CD14-positive monocyte (primary cell): ENCODE results near the gene CLRN3. TPM values are rescaled to one million over a fixed set of nuclear protein-coding genes. Genes with fewer than 3 reads are reported as not detected.

Experiments used
- DNase-seq, 3 donors: peaks; one replicate each; pipeline ENCODE4 v3.0.0-alpha.2; 2011 to 2022
- H2AFZ ChIP-seq: 2 replicates; pipeline ENCODE4 v1.6.0; 2012; ENCODE audit warnings: mild to moderate bottlenecking, low read depth, low read length, inconsistent platforms; ENCODE audit not compliant: insufficient read depth, poor library complexity, severe bottlenecking
- H3K27ac ChIP-seq, 2 donors: 1 replicate in 1 of 2; 2 replicates in 1 of 2; pipeline ENCODE4 v1.5.1; 2012 to 2013; ENCODE audit warnings: low read length in 2 of 2, control low read depth in 1 of 2, inconsistent platforms in 1 of 2, low read depth in 1 of 2, mild to moderate bottlenecking in 1 of 2
- H3K27me3 ChIP-seq, 2 donors: one replicate each; pipeline versions ENCODE4 v1.6.0 to v1.6.1; 2011 to 2013; ENCODE audit warnings: low read length in 2 of 2; ENCODE audit not compliant: control insufficient read depth in 2 of 2, insufficient read depth in 2 of 2
- H3K36me3 ChIP-seq, 2 donors: replicated peaks in 1 of 2; 1 replicate in 1 of 2; 2 replicates in 1 of 2; pipeline versions ENCODE4 v1.5.1 to v1.6.1; 2012 to 2013; ENCODE audit warnings: low read length in 2 of 2, control low read depth in 1 of 2, inconsistent platforms in 1 of 2, mild to moderate bottlenecking in 1 of 2; ENCODE audit not compliant: insufficient read depth in 2 of 2, control insufficient read depth in 1 of 2
- H3K4me1 ChIP-seq, 2 donors: 1 replicate in 1 of 2; 2 replicates in 1 of 2; pipeline versions ENCODE4 v1.5.1 to v1.6.1; 2012 to 2013; ENCODE audit warnings: low read length in 2 of 2, control low read depth in 1 of 2, inconsistent platforms in 1 of 2, mild to moderate bottlenecking in 1 of 2, moderate library complexity in 1 of 2; ENCODE audit not compliant: insufficient read depth in 2 of 2, control insufficient read depth in 1 of 2
- H3K4me2 ChIP-seq: replicated peaks from 2 replicates; pipeline ENCODE3; 2012; ENCODE audit warnings: low read length, moderate library complexity, mild to moderate bottlenecking; ENCODE audit not compliant: poor library complexity, severe bottlenecking; ENCODE audit errors: extremely low read depth
- H3K4me3 ChIP-seq, 3 experiments: fragments of 200-600 bp in 1 of 3; sonication (generic) in 1 of 3; replicated peaks in 1 of 3; 1 replicate in 2 of 3; 2 replicates in 1 of 3; pipeline ENCODE4 v1.5.1; 2011 to 2013; ENCODE audit warnings: low read length in 3 of 3, mild to moderate bottlenecking in 3 of 3, control low read depth in 2 of 3, low read depth in 2 of 3, inconsistent platforms in 1 of 3, moderate library complexity in 1 of 3
- H3K79me2 ChIP-seq: 2 replicates; pipeline ENCODE4 v1.6.0; 2012; ENCODE audit warnings: mild to moderate bottlenecking, control low read depth, inconsistent platforms, low read length, moderate library complexity; ENCODE audit not compliant: insufficient read depth
- H3K9ac ChIP-seq: 2 replicates; pipeline ENCODE4 v1.6.0; 2017; ENCODE audit warnings: low read length, mild to moderate bottlenecking; ENCODE audit not compliant: insufficient read depth, poor library complexity, severe bottlenecking
- H3K9me3 ChIP-seq, 2 donors: replicated peaks in 1 of 2; 1 replicate in 1 of 2; 2 replicates in 1 of 2; pipeline versions ENCODE4 v1.5.1 to v1.6.1; 2012 to 2013; ENCODE audit warnings: low read length in 2 of 2, control low read depth in 1 of 2; ENCODE audit not compliant: control insufficient read depth in 1 of 2, insufficient read depth in 1 of 2
- H4K20me1 ChIP-seq: 2 replicates; pipeline ENCODE4 v1.6.0; 2012; ENCODE audit warnings: mild to moderate bottlenecking, low read length, control low read depth, moderate library complexity; ENCODE audit not compliant: insufficient read depth
- H3K27ac Mint-ChIP-seq, 7 donors: one replicate each; pipeline ENCODE4 v1.8.0; 2020; ENCODE audit warnings: mild to moderate bottlenecking in 7 of 7, mixed read lengths in 7 of 7, moderate library complexity in 6 of 7, inconsistent platforms in 2 of 7
- H3K27me3 Mint-ChIP-seq, 3 donors: one replicate each; pipeline ENCODE4 v1.8.0; 2021 to 2022; ENCODE audit warnings: low read depth in 3 of 3, mild to moderate bottlenecking in 3 of 3, mixed read lengths in 3 of 3, moderate library complexity in 3 of 3, inconsistent platforms in 1 of 3
- H3K36me3 Mint-ChIP-seq, 2 donors: one replicate each; pipeline ENCODE4 v1.8.0; 2020; ENCODE audit warnings: mixed read lengths in 2 of 2, inconsistent platforms in 1 of 2, mild to moderate bottlenecking in 1 of 2
- H3K4me1 Mint-ChIP-seq: one replicate; pipeline ENCODE4 v1.8.0; 2020; ENCODE audit warnings: mild to moderate bottlenecking, mixed read lengths
- H3K4me3 Mint-ChIP-seq, 2 donors: one replicate each; pipeline ENCODE4 v1.8.0; 2020; ENCODE audit warnings: mild to moderate bottlenecking in 2 of 2, mixed read lengths in 2 of 2, moderate library complexity in 1 of 2
- H3K9me3 Mint-ChIP-seq, 7 donors: one replicate each; pipeline ENCODE4 v1.8.0; 2020 to 2022; ENCODE audit warnings: mixed read lengths in 7 of 7, mild to moderate bottlenecking in 6 of 7, moderate library complexity in 6 of 7, inconsistent platforms in 2 of 7
- WGBS: methylation state at CpG from one replicate; pipeline ENCODE4 v1.1.5; 2013; ENCODE audit warnings: missing lambda C conversion rate; ENCODE audit not compliant: insufficient coverage; 5-methylcytosine and 5-hydroxymethylcytosine counted together
- intact Hi-C, 2 donors: fragments of 100-400 bp; cut with micrococcal nuclease; formaldehyde crosslinking; loops; one replicate each; pipeline versions ENCODE4 v1.15.0 to v1.15.1; 2023
- polyA plus RNA-seq, 3 donors: library from polyadenylated mRNA; depleted of rRNA in 1 of 3; unstranded in 2 of 3; stranded (reverse) in 1 of 3; fragments of 300-500 nt in 2 of 3; fragments of >200 nt in 1 of 3; fragmentation: Illumina TruSeq in 2 of 3; gene quantifications; 1 replicate in 2 of 3; 2 replicates in 1 of 3; pipeline ENCODE4 v1.2.3, GENCODE V29; 2012 to 2021
- TF ChIP-seq, protein P1 (sequence below): fragments of 200-600 bp; IDR thresholded peaks from one replicate; pipeline ENCODE4 v1.8.0; 2022; ENCODE audit warnings: antibody characterized with exemption, mild to moderate bottlenecking

CLRN3 gene
- polyA plus RNA-seq, 3 donors: 0.16 TPM; not detected in 2

GRCh38 chr10:127939786-127940330, 47.1 kb upstream of the CLRN3 start:
- H2AFZ ChIP-seq: no peak overlapping the region
- Mint-ChIP-seq H3K4me3 (no peak overlapping the region), H3K27me3 (peaks cover 0 to 1% (median 0%) of the 10 kb centered on the region in 3 donors), H3K36me3 (peaks cover 48 to 60% of the 10 kb centered on the region in 2 donors), H3K4me1 (peaks cover 50% of the 10 kb centered on the region), H3K27ac (no peak overlapping the region), H3K9me3 (peaks cover 0 to 7% (median 2%) of the 10 kb centered on the region in 7 donors)
- WGBS: 95% methylated on average over 3 of the region's 4 CpGs
- no peak overlapping the region for H3K27ac ChIP-seq
- H3K4me1 ChIP-seq: peaks cover 17 to 22% of the 10 kb centered on the region in 2 donors
- H3K4me3 ChIP-seq: no peak overlapping the region
- DNase-seq: no peak
- no peaks in the 10 kb centered on the region for H3K9me3 ChIP-seq
- H3K36me3 ChIP-seq: peaks cover 4 to 36% of the 10 kb centered on the region in 2 donors
- peaks cover 27% of the 10 kb centered on the region for H3K79me2 ChIP-seq
- H4K20me1 ChIP-seq: peaks cover 83% of the 10 kb centered on the region
- TF ChIP-seq, protein P1, sequence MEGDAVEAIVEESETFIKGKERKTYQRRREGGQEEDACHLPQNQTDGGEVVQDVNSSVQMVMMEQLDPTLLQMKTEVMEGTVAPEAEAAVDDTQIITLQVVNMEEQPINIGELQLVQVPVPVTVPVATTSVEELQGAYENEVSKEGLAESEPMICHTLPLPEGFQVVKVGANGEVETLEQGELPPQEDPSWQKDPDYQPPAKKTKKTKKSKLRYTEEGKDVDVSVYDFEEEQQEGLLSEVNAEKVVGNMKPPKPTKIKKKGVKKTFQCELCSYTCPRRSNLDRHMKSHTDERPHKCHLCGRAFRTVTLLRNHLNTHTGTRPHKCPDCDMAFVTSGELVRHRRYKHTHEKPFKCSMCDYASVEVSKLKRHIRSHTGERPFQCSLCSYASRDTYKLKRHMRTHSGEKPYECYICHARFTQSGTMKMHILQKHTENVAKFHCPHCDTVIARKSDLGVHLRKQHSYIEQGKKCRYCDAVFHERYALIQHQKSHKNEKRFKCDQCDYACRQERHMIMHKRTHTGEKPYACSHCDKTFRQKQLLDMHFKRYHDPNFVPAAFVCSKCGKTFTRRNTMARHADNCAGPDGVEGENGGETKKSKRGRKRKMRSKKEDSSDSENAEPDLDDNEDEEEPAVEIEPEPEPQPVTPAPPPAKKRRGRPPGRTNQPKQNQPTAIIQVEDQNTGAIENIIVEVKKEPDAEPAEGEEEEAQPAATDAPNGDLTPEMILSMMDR: no peak
- no peaks in the 10 kb centered on the region for H3K27me3 ChIP-seq
- H3K9ac ChIP-seq: no peak overlapping the region
- H3K4me2 ChIP-seq: no peak overlapping the region
- intact Hi-C loops: no loop called here

DNA sequence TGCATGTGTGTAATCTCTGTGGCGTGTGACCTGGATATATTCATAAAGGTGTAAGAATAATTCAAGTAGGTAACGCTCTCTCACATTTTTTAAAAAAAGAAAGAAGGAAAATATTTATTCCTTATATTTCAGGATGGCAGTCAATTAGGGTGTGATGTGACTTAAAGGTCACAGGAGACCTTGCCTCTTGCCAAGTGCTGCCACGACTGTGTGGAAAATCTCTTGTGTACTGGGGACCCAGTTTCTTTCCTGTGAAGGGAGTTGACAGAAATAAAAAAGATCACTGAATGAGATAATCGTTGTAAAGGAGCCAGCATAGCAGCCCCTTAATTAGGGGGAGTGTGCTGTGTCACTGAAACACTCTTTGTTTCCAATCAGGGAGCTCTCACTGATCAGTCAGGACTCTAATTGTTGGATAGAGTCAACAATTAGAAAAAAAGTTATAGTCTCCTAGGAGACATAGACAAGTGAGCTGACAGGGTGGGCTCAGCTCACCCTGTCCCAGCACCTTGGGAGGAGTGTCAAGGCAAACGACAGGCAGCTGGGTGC, 45.2 kb upstream of the CLRN3 start:
- Histone ChIP-seq H2AFZ (no peak overlapping the region), H3K27ac (no peak overlapping the region), H3K27me3 (no peaks in the 10 kb centered on the region), H3K9ac (no peak overlapping the region), H3K4me3 (no peak overlapping the region), H3K4me2 (no peak overlapping the region), H3K9me3 (no peaks in the 10 kb centered on the region), H3K4me1 (peaks cover 27 to 30% of the 10 kb centered on the region in 2 donors), H3K36me3 (peaks cover 8 to 43% of the 10 kb centered on the region in 2 donors), H4K20me1 (peaks cover 78% of the 10 kb centered on the region), H3K79me2 (peaks cover 24% of the 10 kb centered on the region)
- WGBS: 100% methylated on average over 1 of the region's 5 CpGs
- intact Hi-C loops: no loop called here
- Mint-ChIP-seq H3K4me1 (peaks cover 53% of the 10 kb centered on the region), H3K36me3 (peaks cover 47 to 61% of the 10 kb centered on the region in 2 donors), H3K27ac (peak overlapping the region in 2 of 7 donors; percentile 28 to 61), H3K27me3 (peaks cover 0 to 1% (median 0%) of the 10 kb centered on the region in 3 donors), H3K4me3 (no peak overlapping the region), H3K9me3 (peaks cover 0 to 2% (median 0%) of the 10 kb centered on the region in 7 donors)
- no peak for DNase-seq
- TF ChIP-seq, protein P1: no peak
